Stimulated activated CD4-positive, alpha-beta T cell treated with anti-CD3 and anti-CD28 coated beads, Interleukin-2, amount 100 ng/mL, for 4 hours (primary cell): ENCODE measurements around the gene PEX5L.
"Not testable (repeated sequence)": the region's sequence is repeated elsewhere in the genome, so short reads cannot be mapped to it uniquely, and the experiment has no call there.

Experiments used
- DNase-seq: peaks from one replicate; pipeline ENCODE4 v3.0.0-alpha.2; 2020; ENCODE audit warnings: low read depth

Gene PEX5L

DNA sequence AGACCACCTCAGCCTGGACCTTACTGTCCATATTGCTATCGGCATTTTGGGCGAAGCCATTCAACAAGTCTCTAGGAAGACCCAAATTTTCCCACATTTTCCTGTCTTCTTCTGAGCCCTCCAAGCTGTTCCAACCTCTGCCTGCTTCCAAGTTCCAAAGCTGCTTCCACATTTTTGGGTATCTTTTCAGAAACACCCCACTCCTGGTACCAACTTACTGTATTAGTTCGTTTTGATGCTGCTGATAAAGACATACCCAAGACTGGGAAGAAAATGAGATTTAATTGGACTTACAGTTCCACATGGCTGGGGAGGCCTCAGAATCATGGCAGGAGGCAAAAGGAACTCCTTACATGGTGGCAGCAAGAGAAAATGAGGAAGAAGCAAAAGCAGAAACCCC, 28.4 kb downstream of the PEX5L start:
- DNase-seq: not testable (repeated sequence)

- DNase-seq: no peak
These were observed 32.2 kb downstream of the PEX5L start for GRCh38 chr3:180004542-180004941.

DNA sequence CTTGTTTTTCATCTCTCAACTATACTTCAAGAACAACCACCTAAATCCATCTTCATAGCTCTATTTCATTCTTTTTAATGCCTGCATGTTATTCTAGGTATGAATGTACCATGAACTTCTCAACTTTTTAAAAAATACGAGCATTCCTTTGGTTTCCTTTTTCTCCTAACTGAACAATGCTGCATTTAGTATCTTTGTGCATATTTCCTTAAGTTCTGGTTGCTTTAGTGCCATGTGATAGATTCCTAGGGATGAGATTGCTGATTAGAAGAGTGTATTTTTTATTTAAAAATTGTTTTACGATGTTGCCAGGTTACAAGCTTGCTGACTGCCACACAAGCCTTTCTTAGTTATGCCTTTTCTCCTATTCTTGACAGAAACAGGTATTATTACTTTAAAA, 34.7 kb downstream of the PEX5L start:
- no peak for DNase-seq

DNA sequence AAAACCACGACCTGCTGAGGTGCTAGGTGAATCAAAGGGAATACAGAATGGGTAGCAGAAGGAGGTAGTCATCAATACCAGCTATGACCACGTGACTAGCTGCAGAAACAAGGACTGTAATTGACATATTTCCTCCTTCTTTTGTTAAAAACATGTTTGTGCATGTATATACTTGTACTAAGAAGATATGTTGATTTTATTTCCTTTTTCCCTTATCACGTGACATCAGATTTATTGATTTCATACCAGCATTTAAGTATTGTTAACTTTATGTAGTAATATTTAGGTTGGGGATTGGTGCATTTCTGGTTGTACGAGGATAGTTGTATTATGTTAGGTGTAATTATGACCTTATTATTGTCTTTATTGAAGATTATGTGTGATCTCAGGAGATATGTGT, 36.2 kb downstream of the PEX5L start:
- no peak for DNase-seq

- no peak for DNase-seq
These were observed 41.3 kb downstream of the PEX5L start for GRCh38 chr3:179995406-179995805.

DNA sequence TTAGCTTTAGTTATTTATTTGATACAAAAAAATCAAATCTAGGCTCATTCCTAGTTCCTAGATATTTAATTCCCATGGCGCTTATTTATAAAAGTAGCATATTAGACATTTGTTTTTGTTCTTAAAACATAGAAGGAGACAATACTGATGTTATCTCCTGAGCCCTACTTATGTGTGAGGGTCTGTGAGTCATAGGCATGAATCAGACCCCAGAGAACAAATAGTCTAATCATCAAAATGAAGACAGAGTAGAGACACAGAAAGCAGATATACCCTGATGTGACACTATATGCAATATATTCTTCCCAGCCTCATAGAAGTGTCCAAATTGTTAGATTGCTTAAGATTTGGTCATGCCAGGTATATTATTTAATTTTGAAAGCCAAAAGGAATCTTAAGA, 44.9 kb downstream of the PEX5L start:
- no peak for DNase-seq

DNA sequence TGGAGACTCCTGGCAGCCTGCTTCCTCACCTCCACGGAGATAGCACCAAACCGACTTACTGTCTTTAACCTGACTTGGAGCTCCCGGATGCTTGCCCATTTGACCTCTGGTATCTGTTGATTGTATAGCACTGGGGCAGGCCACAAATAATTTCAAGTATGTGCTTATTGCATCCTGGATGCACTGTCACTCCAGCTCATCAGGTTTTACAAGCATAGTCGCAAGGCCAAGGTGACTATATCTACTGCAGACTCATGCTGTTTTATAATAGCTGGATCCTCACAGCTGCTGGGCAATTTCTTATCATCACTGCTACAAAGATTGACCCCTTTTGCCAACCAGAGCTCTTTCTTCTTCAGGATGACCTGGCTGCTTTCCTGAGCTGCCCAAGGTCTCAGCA, 45.6 kb downstream of the PEX5L start:
- DNase-seq: no peak

- DNase-seq: no peak
These were observed 55.1 kb downstream of the PEX5L start for GRCh38 chr3:179981646-179982045.

- no peak for DNase-seq
These were observed 59.4 kb downstream of the PEX5L start for GRCh38 chr3:179977356-179977755.

GRCh38 chr3:179973931-179974361, 62.8 kb downstream of the PEX5L start:
- DNase-seq: no peak

GRCh38 chr3:179972881-179973423, 63.8 kb downstream of the PEX5L start:
- no peak for DNase-seq

DNA sequence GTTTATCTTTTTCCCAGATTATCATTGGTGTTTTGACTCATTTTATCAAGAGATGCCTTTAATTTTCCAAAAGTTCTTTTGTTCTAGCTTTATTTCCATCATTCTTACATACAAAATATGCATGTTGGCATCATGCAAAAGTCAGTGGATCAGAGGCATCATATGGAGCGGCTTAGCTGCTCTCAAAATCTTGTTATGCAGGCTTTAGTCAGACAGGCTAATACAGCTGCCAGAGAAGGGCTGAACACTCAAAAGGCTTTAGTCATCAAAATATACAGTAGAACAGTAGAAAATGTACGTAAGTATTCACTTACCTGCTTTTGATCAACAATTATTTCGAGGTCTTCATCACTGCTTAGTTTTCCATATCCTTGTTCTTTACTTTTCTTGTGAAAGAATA, 65.5 kb downstream of the PEX5L start:
- DNase-seq: no peak

- DNase-seq: no peak
These were observed 66.0 kb downstream of the PEX5L start for GRCh38 chr3:179970746-179971145.

DNA sequence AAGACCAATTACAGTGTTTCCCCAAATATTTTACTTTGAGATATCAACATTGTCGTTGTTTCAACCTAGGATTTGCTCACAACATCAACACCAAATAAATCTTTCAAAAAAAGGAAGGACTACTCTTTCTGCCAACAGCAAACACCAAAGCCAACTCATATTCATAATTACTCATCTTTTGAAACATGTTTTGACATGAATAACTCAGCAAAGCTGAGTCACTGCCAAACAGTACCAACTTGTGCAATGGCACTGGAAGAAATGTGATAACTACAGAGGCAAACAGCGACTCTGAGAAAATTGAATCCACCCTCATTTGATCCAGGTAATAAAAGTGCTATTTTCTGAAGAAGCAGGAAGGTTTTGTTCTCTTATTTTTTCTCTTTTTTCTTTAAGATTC, 67.2 kb downstream of the PEX5L start:
- DNase-seq: no peak

DNA sequence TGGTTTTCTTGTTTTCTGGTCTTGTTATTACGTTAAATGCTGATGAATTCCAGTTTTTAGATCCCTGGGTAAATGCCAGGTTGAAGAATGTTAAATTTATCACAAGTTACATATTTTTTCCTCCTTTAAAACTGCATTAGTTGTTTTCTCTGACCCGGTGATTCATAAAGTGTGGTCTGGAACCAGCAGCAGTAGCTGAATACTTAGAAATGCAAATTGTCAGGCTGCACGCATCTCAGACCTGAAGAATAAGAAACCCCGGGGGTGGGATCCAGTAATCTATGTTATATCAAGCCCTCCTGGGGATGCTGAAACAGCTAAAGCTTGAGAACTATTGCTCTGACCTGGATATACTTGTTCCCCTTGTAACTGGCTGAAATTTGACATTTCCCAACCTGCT, 69.1 kb downstream of the PEX5L start:
- DNase-seq: no peak

DNA sequence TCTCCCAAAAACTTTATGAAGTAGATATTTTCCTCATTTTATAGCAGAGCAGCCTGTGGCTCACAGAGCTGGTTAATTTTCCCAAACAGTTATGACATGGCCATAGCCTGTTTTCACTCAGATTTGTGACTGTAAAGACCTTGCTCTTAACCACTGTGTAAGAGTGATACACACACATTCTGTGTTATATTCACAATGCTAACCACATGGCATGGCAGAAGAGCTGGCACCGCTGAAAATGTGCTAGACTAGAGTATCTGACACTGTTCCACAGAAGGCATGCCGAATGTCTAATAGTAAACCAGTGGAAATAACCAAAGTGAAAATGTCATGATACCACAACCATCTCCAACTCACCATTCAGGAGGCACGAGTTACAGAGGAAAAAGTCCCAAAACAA, 71.8 kb downstream of the PEX5L start:
- no peak for DNase-seq

DNA sequence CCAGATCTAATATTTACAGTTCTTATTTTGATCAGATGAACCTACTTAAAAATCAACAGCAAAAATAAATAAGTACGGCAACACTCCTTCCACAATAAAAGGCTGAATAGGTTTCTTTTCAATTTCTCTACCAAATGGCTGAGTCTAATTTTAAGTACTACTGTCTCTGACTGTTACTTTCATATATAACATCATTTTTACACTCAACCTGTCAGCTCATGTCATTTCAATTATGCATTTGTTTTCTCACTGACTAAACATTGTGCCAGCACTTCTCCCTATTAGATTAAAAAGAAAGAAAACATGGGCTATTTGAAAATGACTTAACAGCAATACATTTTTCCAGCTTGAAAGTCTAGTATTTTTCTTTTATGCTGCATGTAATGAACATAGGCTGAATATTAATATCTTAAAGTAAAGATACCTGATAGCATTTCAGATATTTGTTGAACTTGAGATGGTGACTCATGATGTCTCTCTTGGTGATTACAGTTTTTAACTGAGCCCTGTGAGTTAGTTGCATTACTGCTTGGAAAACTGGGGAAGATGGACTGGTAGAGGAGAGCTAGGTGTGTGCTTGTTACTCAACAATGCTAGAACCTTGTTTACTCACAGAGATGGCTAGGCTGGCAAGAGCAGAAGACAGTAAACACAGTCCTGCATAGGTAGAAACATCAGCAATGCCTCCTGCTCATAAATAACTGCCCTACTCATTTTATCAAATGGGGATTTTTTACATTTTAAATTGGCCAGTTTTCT, 73.9 kb downstream of the PEX5L start:
- no peak for DNase-seq

GRCh38 chr3:179961703-179962078, 75.0 kb downstream of the PEX5L start:
- DNase-seq: no peak

DNA sequence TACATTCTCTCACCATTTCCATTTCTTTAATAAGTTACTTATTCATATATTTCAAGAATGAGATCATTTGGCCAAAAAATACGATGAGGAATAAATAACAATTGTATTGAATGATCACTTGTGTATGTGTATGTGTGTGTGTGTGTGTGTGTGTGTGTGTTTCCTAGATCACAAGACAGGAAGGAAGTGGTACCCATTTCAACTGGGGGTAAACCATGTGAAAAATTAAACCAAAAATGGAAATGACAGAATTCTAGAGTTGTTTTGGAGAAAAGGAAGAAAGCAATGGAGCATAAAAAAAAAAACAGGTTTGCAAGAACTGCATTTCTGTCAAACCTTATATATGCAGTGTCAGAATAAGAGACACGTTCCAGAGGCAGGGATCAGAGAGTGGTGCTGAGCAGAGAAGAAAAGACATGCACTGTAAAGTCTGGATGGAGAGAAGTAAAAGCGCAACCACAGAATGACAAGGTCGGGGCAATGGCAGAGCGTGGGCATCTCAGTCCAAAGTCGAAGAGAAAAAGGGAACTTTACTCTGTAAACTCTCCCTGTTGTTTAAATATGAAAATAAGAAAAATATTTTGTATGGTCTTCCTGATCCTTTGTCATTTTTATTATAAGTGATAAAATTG, 75.5 kb downstream of the PEX5L start:
- no peak for DNase-seq

GRCh38 chr3:179958759-179959158, 78.0 kb downstream of the PEX5L start:
- no peak for DNase-seq

- DNase-seq: no peak
These were observed 78.6 kb downstream of the PEX5L start for GRCh38 chr3:179958143-179958542.

DNA sequence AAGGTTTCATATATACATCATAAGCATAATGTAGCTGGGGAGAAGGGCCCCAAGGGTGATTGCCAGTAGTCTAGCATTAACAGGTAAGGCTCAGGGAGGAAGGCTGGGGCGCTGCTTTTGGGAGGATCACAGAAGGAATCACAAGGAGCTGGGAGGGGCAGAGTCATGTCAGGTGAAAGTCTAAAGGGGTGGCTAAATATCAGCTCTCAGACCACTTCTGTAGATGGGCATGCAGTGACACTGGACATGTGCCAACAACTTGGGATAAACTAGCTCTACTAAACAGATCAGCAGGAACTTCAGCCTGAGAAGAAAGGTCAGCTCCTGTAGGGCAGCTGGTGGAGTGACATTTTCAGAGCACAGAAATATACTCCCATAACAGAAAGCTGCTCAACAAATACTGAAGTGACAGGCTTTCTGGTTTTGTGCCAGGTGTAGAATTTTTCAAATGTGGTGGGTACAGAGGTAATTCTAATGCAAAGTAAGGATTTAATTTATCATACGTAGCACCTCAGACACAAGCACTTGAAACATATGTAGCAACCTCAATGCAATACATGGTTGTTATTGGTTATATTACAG, 79.4 kb downstream of the PEX5L start:
- DNase-seq: no peak

GRCh38 chr3:179956416-179956830, 80.3 kb downstream of the PEX5L start:
- no peak for DNase-seq
